Esophagus muscularis mucosa (tissue), 4 donors: ENCODE results near the gene NFATC3.

Experiments used
- CTCF ChIP-seq, 3 experiments: fragments of 200-600 bp in 2 of 3; fragments of 450-650 bp in 1 of 3; sonication (generic) in 2 of 3; IDR thresholded peaks; one replicate each; pipeline ENCODE4 v1.5.1; 2017 to 2019; ENCODE audit warnings: antibody characterized with exemption in 3 of 3, mild to moderate bottlenecking in 2 of 3, moderate library complexity in 1 of 3
- EP300 ChIP-seq: sonication (generic); formaldehyde crosslinking; IDR thresholded peaks from one replicate; pipeline ENCODE4 v1.6.1; 2017; ENCODE audit warnings: antibody characterized with exemption
- POLR2A ChIP-seq: fragments of 450-650 bp; IDR thresholded peaks from one replicate; pipeline ENCODE4 v1.6.1; 2017; ENCODE audit warnings: antibody characterized with exemption, moderate library complexity, mild to moderate bottlenecking, low read depth
- POLR2AphosphoS5 ChIP-seq, 2 donors: sonication (generic); formaldehyde crosslinking; IDR thresholded peaks; one replicate each; pipeline ENCODE4 v1.6.1; 2017; ENCODE audit warnings: antibody characterized with exemption in 2 of 2

- no peak for TF ChIP-seq EP300
- peak; percentile 23 for TF ChIP-seq POLR2A
- peak in 1 of 3 experiments; percentile 29 for TF ChIP-seq CTCF (IDR thresholded peaks at IDR 0.05)
- TF ChIP-seq POLR2AphosphoS5 (IDR thresholded peaks at IDR 0.05), result peak; percentile 50 to 81
Measured at GRCh38 chr16:68084504-68085258, 489 bp upstream of the NFATC3 start.
